DND-41 (cell line): Measurements from ENCODE around the gene ZNF512B.

ENCODE experiments used
- EZH2 ChIP-seq: IDR thresholded peaks from 3 replicates; pipeline ENCODE4 v1.6.1; 2012; ENCODE audit warnings: borderline replicate concordance, low read depth, mild to moderate bottlenecking, moderate library complexity, low read length, inconsistent platforms; ENCODE audit not compliant: severe bottlenecking
- TF ChIP-seq, protein P1 (sequence below): IDR thresholded peaks from 2 replicates; pipeline ENCODE4 v1.5.1; 2012; ENCODE audit warnings: borderline replicate concordance, low read length, moderate library complexity, mild to moderate bottlenecking; ENCODE audit not compliant: poor library complexity, severe bottlenecking; ENCODE audit errors: extremely low read depth

DNA sequence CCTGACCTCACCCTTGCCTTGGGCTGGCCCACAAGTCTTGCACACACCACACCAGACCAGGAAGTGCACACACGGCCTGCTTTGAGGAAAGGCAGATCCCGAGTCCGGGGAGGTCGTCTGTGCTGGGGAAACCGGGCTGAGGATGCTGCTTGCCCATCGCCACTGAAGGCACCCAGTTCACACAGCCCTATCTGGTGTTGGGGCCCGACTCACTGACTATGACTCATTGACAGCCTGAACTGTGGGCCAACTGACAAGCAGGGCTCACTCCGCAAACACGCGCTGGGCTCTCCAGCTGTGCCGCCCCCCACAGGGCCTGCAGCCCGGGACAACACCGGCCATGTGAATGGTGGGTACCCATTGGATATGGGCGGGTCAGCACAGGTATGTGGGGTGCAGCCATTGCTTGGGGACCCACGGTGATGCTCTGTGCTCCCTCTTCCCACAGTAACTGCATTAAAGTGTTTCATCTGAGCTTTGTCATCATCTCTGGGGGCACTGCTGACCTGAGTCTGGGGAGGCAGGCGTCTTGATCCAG, 8.1 kb upstream of the ZNF512B start:
- TF ChIP-seq, protein P1, sequence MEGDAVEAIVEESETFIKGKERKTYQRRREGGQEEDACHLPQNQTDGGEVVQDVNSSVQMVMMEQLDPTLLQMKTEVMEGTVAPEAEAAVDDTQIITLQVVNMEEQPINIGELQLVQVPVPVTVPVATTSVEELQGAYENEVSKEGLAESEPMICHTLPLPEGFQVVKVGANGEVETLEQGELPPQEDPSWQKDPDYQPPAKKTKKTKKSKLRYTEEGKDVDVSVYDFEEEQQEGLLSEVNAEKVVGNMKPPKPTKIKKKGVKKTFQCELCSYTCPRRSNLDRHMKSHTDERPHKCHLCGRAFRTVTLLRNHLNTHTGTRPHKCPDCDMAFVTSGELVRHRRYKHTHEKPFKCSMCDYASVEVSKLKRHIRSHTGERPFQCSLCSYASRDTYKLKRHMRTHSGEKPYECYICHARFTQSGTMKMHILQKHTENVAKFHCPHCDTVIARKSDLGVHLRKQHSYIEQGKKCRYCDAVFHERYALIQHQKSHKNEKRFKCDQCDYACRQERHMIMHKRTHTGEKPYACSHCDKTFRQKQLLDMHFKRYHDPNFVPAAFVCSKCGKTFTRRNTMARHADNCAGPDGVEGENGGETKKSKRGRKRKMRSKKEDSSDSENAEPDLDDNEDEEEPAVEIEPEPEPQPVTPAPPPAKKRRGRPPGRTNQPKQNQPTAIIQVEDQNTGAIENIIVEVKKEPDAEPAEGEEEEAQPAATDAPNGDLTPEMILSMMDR = no peak
- TF ChIP-seq EZH2 = no peak
